HepG2 (cell line): ENCODE data around the gene RNPEPL1. TPM values are rescaled to one million over a fixed set of nuclear protein-coding genes. Genes with fewer than 3 reads are reported as not detected.

Experiments used
- HNRNPK ChIP-seq: fragments of 200-400 bp; formaldehyde crosslinking; IDR thresholded peaks from 2 replicates; pipeline ENCODE4 v1.6.1; 2018; ENCODE audit warnings: low read length, low read depth, moderate library complexity, mild to moderate bottlenecking; ENCODE audit not compliant: poor library complexity, severe bottlenecking
- NR2F6 ChIP-seq, 2 experiments: IDR thresholded peaks; 2 replicates each; pipeline ENCODE4 v1.6.1; 2016; ENCODE audit warnings: antibody characterized with exemption in 1 of 2, mild to moderate bottlenecking in 1 of 2
- NRL ChIP-seq: sonication (generic); formaldehyde crosslinking; IDR thresholded peaks from 2 replicates; pipeline ENCODE4 v1.5.0; 2020; ENCODE audit warnings: missing genetic modification reagents, mild to moderate bottlenecking, moderate library complexity, borderline replicate concordance
- PLSCR1 ChIP-seq: sonication (generic); formaldehyde crosslinking; IDR thresholded peaks from 2 replicates; pipeline ENCODE4 v1.5.0; 2020; ENCODE audit warnings: missing genetic modification reagents, mild to moderate bottlenecking, borderline replicate concordance
- SMAD1 ChIP-seq: sonication (generic); formaldehyde crosslinking; IDR thresholded peaks from 2 replicates; pipeline ENCODE4 v1.4.0; 2020; ENCODE audit warnings: missing genetic modification reagents, low read depth, mild to moderate bottlenecking, borderline replicate concordance
- SP2 ChIP-seq: sonication (generic); formaldehyde crosslinking; IDR thresholded peaks from 2 replicates; pipeline ENCODE4 v1.5.1; 2020; ENCODE audit warnings: mild to moderate bottlenecking, missing genetic modification reagents
- SRF ChIP-seq: IDR thresholded peaks from 2 replicates; pipeline ENCODE4 v1.6.1; 2011; ENCODE audit warnings: mild to moderate bottlenecking, low read depth, low read length, moderate library complexity
- ZNF10 ChIP-seq: sonication (generic); formaldehyde crosslinking; IDR thresholded peaks from 2 replicates; pipeline ENCODE4 v1.4.0; 2020; ENCODE audit warnings: mild to moderate bottlenecking, low read depth, missing genetic modification reagents, borderline replicate concordance
- ZNF121 ChIP-seq: sonication (generic); formaldehyde crosslinking; IDR thresholded peaks from 2 replicates; pipeline ENCODE4 v1.5.0; 2020; ENCODE audit warnings: mild to moderate bottlenecking, missing genetic modification reagents
- ZNF318 ChIP-seq: sonication (generic); formaldehyde crosslinking; IDR thresholded peaks from 2 replicates; pipeline ENCODE4 v1.4.0; 2020; ENCODE audit warnings: mild to moderate bottlenecking, missing genetic modification reagents
- ZNF598 ChIP-seq: sonication (generic); formaldehyde crosslinking; IDR thresholded peaks from 2 replicates; pipeline ENCODE4 v1.5.1; 2020; ENCODE audit warnings: mild to moderate bottlenecking, missing genetic modification reagents, borderline replicate concordance
- ZNF619 ChIP-seq: sonication (generic); formaldehyde crosslinking; IDR thresholded peaks from 2 replicates; pipeline ENCODE4 v1.4.0; 2020; ENCODE audit warnings: mild to moderate bottlenecking, missing genetic modification reagents
- ZNF766 ChIP-seq: sonication (generic); formaldehyde crosslinking; IDR thresholded peaks from 2 replicates; pipeline ENCODE4 v1.5.0; 2020; ENCODE audit warnings: missing genetic modification reagents, borderline replicate concordance
- ZNF782 ChIP-seq: sonication (generic); formaldehyde crosslinking; IDR thresholded peaks from 2 replicates; pipeline ENCODE4 v1.4.0; 2020; ENCODE audit warnings: missing genetic modification reagents, mild to moderate bottlenecking, borderline replicate concordance
- ZNF850 ChIP-seq: sonication (generic); formaldehyde crosslinking; conservative IDR thresholded peaks from 2 replicates; pipeline ENCODE4 v1.9.0; 2021; ENCODE audit warnings: mild to moderate bottlenecking, missing genetic modification reagents
- ZNF879 ChIP-seq: sonication (generic); formaldehyde crosslinking; IDR thresholded peaks from 2 replicates; pipeline ENCODE4 v1.8.1; 2023; ENCODE audit warnings: missing genetic modification reagents
- polyA plus RNA-seq, 8 experiments: library from polyadenylated mRNA; depleted of rRNA in 3 of 8; stranded (reverse) in 7 of 8; unstranded in 1 of 8; fragments of >200 nt; fragmentation: Illumina TruSeq in 4 of 8; extraction: Trizol in 4 of 8; gene quantifications; 2 replicates each; pipeline versions ENCODE4 v1.2.1 to v1.2.3, GENCODE V29; 2011 to 2016; ENCODE audit warnings: low read depth in 4 of 8, missing spikeins in 1 of 8, mixed read lengths in 1 of 8; ENCODE audit not compliant: insufficient read depth in 1 of 8
- total RNA-seq, 5 experiments: library from RNA; depleted of rRNA; stranded (reverse); fragments of >200 nt; fragmentation: Illumina TruSeq; extraction: Trizol; gene quantifications; 2 replicates each; pipeline ENCODE4 v1.2.3, GENCODE V29; 2016; ENCODE audit warnings: low read depth in 1 of 5

RNPEPL1 gene
- total and polyA plus RNA-seq, 2 of the 13 experiments (the other 11 are each of a cell fraction or from before 2014, with no cell fraction given) = 13.0 to 18.0 TPM

GRCh38 chr2:240567872-240568677, at the start of gene RNPEPL1 (continued):
- TF ChIP-seq ZNF318 = no peak
- TF ChIP-seq NRL = no peak
- no peak for TF ChIP-seq ZNF879
- peak; percentile 36; the same call in 1 of the 2 replicates for TF ChIP-seq ZNF619 (CRISPR knock-in tag)
- no peak for TF ChIP-seq ZNF121
- no peak for TF ChIP-seq SRF
- TF ChIP-seq ZNF850 (CRISPR knock-in tag) = no peak
- TF ChIP-seq NR2F6 (IDR thresholded peaks at IDR 0.05) = no peak
- TF ChIP-seq NR2F6 (CRISPR knock-in tag; IDR thresholded peaks at IDR 0.05) = no peak
- no peak; the same call in 1 of the 2 replicates for TF ChIP-seq SP2 (CRISPR knock-in tag)
- peak; percentile 55; the same call in 1 of the 2 replicates for TF ChIP-seq ZNF598 (CRISPR knock-in tag)
- TF ChIP-seq HNRNPK = no peak
- no peak for TF ChIP-seq ZNF766 (CRISPR knock-in tag)
- TF ChIP-seq SMAD1 (CRISPR knock-in tag) = no peak
- no peak for TF ChIP-seq ZNF10 (CRISPR knock-in tag)
- TF ChIP-seq ZNF782 (CRISPR knock-in tag) = no peak
- TF ChIP-seq PLSCR1 (CRISPR knock-in tag) = no peak
